Activated CD4-positive, alpha-beta T cell treated with anti-CD3 and anti-CD28 coated beads, Interleukin-2, Interleukin-6, amounts not matched to agents 100 ng/mL and 50 ng/mL, durations not matched to agents 16 hours and 8 hours (primary cell): ENCODE measurements around the gene CHPF2.
A peak's percentile ranks its signal among the peaks of the same experiment; 100 is the strongest.

Experiments
- DNase-seq: peaks from one replicate; pipeline ENCODE4 v3.0.0-alpha.2; 2020

CHPF2 gene

DNA sequence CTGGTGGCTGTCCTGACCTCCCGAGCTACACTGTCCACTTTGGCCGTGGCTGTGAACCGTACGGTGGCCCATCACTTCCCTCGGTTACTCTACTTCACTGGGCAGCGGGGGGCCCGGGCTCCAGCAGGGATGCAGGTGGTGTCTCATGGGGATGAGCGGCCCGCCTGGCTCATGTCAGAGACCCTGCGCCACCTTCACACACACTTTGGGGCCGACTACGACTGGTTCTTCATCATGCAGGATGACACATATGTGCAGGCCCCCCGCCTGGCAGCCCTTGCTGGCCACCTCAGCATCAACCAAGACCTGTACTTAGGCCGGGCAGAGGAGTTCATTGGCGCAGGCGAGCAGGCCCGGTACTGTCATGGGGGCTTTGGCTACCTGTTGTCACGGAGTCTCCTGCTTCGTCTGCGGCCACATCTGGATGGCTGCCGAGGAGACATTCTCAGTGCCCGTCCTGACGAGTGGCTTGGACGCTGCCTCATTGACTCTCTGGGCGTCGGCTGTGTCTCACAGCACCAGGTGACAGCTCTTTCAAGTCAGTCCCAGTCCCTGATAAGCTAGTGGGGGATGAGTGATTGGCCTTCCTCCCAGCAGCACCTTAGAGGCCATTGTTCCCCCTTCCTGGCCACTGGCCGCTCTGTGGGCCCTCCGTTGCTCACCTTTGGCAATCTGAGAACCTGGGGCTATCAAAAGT lies 3.0 kb downstream of the CHPF2 start:
- DNase-seq = no peak

DNA sequence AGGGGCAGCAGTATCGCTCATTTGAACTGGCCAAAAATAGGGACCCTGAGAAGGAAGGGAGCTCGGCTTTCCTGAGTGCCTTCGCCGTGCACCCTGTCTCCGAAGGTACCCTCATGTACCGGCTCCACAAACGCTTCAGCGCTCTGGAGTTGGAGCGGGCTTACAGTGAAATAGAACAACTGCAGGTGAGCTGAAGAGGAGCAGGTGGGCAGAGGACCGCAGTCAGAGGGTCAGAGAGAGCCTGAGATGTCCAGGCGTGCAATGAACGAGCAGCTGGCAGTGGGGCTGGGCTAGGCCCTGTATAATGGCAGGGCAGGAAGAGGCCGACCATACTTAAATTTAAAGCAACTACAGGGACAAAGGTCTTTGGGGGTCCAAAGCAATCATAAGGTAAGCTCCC lies 4.1 kb downstream of the CHPF2 start:
- no peak for DNase-seq

DNA sequence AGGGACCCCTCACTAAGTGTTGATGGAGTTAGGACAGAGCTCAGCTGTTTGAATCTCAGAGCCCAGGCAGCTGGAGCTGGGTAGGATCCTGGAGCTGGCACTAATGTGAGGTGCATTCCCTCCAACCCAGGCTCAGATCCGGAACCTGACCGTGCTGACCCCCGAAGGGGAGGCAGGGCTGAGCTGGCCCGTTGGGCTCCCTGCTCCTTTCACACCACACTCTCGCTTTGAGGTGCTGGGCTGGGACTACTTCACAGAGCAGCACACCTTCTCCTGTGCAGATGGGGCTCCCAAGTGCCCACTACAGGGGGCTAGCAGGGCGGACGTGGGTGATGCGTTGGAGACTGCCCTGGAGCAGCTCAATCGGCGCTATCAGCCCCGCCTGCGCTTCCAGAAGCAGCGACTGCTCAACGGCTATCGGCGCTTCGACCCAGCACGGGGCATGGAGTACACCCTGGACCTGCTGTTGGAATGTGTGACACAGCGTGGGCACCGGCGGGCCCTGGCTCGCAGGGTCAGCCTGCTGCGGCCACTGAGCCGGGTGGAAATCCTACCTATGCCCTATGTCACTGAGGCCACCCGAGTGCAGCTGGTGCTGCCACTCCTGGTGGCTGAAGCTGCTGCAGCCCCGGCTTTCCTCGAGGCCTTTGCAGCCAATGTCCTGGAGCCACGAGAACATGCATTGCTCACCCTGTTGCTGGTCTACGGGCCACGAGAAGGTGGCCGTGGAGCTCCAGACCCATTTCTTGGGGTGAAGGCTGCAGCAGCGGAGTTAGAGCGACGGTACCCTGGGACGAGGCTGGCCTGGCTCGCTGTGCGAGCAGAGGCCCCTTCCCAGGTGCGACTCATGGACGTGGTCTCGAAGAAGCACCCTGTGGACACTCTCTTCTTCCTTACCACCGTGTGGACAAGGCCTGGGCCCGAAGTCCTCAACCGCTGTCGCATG lies 5.2 kb downstream of the CHPF2 start:
- DNase-seq = no peak

DNA sequence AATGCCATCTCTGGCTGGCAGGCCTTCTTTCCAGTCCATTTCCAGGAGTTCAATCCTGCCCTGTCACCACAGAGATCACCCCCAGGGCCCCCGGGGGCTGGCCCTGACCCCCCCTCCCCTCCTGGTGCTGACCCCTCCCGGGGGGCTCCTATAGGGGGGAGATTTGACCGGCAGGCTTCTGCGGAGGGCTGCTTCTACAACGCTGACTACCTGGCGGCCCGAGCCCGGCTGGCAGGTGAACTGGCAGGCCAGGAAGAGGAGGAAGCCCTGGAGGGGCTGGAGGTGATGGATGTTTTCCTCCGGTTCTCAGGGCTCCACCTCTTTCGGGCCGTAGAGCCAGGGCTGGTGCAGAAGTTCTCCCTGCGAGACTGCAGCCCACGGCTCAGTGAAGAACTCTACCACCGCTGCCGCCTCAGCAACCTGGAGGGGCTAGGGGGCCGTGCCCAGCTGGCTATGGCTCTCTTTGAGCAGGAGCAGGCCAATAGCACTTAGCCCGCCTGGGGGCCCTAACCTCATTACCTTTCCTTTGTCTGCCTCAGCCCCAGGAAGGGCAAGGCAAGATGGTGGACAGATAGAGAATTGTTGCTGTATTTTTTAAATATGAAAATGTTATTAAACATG lies 6.0 kb downstream of the CHPF2 start:
- DNase-seq = no peak

DNA sequence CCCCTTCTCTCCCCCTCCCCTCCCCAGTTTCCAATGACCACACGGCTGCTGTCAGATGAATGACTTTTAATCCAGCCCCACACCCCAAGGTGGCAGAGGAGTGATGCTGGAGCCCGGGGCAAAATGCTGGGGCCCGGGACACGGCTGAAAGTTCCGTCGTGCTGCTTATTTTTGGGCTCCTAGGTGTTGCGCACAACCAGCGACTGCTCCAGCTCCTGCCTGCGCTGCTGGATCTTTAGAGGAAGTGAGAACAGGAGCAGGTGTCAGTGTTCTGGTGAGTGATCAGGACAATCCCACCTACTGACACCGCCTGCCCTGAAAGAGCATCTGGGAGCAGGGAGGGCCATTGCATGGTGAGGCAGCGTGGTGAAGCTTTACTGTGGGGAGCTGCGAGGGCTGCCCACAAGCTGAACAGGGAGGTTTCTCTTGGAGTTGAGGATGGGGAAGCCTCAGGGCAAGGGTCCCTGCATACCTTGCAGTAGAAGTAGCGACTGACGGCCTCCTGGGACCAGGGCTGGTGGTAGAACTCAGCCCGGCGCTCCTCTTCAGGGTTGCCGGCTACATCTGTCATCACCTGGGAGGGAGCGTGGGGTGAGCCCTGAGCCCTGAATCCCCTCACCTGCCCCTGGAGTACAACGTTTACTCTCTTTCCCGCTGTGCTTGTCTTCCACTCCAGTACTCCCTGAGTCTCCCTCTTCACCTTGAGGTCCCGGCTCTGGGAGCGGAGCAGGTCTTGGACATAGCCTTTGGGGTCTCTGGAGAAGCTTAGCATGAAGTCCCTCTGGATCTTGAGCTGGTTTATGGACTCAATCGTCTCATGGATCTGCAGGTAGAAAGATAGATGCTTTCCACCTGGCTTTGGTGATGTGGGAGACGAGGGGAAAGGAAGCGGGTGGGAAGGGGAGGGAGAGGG lies 6.9 kb downstream of the CHPF2 start:
- no peak for DNase-seq

DNA sequence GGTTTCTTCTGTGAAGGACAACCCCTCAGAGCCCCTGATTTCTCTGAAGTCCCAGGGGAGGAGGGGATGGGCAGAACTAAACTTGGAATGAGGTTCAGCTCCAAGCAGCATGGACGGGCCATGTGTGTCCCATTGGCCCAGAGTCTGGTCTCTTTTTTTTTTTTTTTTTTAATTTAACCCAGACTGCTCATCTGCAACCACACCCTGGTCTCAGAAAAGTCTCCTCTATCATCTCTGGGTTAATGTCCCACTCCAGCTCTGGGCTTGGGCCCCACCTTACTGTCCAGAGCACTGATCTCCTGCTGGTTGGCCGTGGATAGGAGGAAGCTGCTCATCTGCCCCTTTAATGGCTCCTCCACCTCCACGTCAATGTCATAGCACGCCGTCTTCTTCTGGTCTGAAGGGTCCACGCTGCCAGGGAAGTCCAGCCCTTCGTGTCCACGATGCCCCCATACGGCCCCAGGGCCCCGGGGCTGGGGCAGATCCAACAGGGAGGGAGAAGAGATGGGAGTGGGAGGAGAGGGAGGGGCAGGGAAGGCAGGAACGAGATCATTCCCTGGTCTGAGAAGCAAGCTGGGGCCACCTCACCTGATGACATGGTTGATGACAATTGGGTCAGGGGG lies 7.7 kb downstream of the CHPF2 start:
- DNase-seq = no peak

DNA sequence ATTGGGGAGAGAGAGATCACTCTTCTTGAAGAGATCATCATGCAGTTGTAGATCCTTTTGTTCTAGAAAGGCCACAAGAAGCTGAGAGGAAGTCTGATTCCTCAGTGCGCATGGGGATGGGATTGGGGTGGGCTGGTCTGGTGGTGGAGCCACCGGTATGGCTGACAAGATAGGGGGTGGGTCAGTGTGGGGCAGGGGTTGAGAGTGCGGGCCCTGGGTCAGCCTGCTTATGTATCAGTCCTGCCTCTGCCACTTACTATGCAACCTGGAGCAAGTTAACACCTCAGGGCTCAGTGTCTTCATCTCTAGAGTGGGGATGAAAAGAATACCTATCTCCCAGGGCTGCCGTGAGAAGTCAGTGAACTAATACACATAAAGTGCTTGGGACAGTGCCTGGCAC lies 8.3 kb downstream of the CHPF2 start:
- DNase-seq = no peak

DNA sequence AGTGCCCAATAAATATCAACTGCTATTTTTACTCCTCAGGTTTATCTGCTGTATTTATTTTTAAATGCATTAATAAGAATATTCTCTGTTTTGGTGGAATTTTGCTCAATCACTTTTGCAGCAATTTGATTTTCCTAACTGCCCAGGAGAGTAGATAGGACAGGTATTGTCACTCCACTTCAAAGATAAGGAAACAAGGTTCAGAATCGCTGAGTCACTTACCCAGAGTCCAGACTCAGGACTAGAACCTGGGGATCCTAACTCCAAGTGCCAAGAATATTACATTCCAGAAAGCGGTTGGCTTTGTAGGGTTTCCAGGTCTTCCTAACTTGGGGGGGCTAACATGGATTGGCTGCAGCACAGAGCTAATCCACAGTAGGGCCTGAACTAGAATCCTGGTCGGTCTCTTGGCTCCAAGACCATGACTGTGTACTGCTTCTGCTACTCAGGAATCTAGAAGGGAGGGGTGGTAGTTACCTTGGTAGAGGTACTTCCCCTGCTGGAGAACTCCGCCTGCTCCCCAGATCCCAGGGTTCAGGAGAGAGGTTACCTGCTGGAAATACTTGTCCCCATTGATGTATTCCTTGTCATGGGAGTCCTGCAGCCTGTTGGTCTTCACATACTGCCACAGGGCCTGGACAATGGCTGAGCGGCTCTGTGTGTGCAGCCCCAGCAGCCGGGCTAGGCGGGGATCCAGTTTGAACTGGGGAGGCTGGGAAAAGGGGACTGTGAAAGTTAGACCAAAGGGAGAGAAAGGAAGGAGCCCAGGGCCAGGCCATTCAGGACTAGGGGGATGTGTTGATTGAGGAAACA lies 8.9 kb downstream of the CHPF2 start:
- no peak for DNase-seq

DNA sequence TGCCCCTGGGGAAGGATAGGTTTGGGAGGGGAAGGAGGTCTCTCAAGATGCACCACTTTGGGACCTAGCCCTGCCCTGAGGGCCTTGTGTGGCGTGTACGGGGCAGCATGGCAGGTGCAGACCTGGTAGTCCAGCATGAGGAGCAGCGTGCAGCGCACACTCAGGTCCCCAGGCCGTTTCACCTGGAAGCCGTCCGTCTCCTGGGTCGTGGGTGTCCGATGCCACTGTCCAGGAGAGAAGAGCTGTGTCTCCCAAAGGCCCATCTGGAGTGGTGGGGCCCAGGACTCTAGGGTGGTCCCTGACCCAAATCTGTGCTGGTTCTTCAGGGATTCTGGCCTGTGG lies 9.4 kb downstream of the CHPF2 start:
- DNase-seq = no peak

DNA sequence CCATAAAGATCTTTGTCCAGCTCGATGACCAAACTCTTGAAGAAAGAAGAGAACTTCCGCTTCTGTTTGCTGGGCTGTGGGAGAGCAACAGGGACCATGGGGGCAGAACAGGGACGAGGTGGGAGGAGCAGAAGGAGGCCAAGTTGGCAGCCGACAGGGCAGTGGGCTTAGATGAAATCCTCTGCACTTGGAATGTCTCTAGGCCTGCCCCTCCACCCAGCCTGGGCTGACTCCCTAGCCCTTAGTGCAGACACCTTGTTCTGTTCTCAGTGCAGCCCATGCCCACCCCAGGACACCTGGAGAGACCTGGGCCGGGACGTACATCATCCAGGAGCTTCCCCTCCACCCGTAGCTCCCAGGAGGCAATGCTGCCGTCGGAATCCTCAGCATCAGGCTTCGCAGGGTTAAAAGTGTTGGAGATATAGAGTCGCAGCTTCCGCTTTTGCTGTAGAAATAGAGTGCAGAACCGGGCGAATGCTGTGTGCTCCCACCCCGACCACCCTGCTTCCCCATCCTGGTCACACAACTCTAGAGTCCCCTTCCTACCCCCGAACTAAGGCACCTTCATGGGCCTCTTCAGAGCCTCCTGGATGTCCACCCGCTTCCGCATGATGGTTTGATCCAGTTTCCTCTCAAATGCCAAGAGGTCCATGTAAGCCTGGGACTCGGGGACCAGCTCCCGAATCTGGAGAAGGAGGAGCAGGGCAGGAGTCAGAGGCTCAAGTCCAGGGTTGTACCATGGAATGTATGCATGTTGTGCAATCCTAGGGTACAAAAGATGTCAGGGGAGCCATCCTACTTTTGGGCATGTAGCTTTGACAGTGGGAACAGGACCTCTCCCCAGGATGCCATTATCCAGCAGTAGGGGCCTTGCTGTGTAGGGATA lies 10.1 kb downstream of the CHPF2 start:
- DNase-seq = no peak

DNA sequence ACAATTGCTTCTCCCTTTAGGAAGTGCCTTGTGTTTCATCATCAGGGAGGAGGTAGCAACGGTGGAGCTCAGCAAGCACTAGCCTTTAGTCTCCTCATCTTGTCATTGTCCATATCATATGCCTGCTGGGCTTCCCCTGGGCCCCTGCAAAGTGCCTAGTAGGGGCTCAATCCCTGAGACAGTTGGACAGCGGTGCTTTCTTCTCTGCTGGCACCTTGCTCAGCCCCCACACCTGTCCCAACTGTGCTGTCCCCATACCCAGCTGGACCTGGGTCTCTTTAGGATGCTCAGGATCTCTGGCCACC lies 10.7 kb downstream of the CHPF2 start:
- no peak for DNase-seq

DNA sequence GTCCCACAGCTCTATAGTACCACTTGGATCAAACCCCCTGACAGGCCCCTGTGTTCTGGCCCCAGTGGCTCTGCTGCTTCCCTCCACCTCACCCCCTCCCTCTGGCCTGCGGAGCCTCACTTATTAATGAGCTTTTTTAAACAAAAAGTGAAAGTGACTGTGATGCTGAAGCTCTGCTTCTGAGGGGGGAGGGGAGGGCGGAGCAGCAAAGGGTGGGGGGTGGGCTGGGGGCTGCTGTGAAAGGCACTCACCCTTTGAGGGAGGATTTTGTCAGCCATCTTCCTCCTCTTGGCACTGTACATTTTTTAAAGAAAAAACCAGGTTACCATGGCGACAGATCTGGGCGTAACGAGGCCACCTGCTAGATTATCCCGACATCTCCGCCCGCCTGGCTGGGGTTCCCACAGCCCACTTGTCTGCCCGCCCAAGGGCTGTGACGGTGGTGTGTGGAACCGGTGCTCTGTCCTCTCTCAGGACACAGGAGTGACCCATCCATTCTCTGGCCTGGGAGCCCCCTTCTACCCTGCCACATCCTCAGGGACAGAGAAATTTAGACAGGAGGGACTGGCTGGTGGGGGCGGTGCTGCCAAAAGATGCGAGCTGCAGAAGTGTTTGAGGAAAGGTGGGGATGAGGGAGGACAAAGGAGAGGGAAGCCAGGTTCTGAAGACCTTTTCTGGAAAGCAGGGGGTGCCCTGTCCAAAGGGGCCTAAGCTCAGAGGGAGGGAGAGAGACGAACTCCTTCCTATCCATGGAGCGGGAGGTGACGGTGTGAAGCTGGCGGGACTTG lies 11.3 kb downstream of the CHPF2 start:
- peak; percentile 39 for DNase-seq

DNA sequence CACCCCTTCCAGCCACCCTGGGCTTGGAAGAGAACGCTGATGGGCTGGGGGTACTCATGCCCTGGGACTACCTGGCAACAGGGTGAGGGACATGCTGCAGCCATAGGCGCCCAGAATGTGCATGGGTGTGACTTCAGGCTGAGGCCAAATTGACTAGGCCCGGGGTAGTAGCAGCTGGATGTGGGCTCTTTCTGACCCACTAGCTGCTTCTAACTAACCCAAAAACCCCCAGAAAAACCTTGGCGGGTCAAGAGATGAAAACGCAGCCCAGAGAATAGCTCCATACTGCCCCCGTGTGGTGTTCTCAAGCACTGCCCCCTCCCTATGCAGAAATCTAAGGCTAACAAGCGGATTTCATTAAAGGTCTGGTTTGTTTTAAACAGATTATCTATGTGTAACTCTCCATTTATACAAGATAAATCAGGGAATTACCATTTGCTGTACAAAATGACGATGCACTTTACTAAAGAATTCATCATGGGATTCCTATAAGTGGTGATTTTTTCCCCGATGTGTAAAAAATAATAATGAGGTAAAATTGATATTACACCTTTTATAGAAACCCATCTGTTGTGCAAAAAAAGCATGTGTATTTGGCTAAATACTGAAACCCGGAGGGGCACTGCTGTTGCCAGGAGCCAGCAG lies 12.0 kb downstream of the CHPF2 start:
- peak; percentile 80 for DNase-seq

DNA sequence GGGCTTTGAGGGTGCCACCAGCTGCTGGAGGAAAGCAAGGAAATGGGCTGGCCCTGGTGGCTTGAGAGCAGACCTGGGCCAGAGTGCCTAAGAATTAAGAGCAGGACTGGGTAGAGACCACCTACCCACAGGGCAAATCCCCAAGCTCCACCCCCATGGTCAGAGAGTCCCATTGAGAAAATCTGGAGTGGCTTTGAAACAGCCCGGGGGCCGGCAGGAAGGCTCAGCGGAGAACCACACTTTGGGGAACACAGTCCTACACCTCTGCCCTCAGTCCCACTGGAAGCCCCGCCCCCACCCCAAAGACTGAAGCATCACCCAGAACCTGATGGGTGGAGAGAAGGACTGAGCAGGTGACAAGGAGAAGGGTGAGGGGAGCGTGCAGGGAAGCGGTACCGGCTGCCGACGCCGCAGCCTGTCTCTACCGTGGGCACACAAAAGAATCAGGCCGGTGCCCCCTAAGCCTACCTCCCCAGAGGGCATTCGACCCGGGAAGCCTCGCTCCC lies 12.6 kb downstream of the CHPF2 start:
- no peak for DNase-seq

DNA sequence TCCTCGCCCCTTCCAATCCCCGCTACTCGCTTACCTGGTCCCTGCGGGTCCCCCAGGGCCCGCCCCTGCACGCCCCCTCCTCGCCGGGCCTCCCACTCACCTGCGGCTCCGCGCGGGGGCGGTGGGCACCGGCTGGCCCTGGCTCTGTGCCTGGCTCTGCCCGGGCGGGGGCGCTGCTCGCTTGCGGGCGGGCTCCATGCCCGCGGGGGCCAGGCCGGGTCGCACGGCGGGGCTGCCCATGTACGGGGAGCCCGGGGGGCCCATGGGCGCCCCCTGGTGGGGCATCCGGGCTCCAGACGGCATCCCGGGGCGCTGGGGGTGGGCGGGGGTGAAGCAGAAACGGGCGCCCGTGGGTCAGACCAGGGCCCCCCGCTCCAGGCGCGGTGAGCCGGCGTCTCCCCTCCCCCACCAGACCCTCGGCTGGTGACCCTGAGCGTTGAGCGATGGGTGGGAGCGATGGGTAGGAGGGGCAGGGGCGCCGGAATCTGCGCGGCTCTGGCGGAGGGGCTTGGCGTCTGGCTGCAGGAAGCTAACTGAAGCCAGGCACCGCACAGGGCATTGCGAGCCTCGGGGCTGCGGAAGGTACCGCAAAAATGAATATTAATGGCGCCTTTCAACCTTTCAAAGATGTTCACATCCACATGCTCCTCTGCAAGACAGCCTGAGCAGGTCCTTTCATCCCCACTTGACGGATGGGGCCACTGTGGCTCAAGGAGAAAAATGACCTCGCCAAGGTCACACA lies 13.2 kb downstream of the CHPF2 start:
- peak; percentile 69 for DNase-seq

DNA sequence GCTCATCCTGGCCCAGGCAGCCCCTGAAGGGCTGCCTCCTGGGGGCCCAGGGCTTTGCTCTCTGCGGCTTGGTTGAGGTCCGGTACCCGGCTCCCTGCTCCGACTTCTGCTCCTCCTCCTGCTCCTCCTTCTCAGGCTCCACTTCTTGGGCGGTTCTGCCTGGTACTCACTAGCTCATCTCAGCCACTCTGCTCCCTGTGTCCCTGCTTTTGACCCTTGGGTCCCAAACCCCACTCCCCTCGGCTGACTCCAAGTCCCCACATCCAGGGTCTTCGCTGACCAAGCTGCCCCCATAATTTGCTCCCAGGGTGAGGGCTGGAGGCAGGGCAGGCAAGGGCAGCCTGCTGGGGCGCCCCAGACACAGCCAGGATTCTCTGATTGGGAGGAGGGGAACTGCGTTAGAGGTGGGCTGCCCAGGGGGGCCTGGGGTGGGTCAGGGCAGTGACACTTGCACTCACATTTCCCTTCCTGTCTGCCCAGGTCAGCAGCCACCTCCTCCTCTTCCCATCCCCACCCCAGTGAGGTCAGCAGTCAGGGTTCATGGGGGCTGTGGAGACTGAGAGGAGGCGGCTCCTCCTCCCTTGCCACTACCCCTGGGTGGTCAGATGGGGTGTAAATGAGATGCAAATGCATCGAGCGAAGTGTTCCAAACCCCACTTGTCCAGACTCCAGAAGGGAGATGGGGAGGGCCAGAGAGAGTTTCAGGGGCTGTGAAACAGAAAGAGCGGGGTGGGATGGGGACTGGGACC lies 14.0 kb downstream of the CHPF2 start:
- no peak for DNase-seq

DNA sequence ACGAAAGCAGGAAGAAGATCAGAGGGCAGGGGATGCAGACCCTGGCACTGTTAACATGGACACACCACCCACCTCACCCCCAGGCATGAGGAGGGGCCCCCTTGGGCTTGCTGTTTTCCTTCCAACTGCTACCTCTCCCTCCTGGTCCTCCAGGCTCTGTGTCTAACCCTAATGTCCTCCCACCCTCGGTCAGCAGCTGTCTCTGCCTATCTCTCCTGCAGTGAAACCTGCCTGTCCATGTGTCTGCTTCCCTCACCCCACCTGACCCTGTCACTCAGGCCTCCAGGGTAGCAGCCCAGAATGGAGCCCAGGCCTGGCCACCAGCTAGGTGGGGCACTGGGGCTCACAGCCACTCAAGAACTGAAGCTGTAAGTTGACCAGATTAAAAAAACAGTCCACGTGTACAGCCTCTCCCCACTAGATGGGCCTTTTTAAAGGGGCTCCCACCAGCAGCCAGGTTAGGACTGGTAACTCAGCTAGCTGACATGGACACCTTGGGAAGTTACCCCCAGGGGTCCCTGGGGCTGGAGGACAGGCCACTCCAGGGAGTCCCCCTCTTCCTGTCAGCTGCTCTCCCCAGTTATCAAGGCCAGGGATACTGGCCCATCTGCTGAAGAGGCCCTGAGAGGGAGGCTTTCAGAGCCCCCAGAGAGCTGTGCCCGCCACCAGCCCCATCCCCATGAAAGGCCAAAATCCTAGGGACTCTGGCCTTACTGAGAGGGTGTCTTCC lies 14.7 kb downstream of the CHPF2 start:
- DNase-seq = no peak
